GDM1 (cell line): ENCODE results near the gene PCDHB14.
"Not testable (repeated sequence)": the region's sequence is repeated elsewhere in the genome, so short reads cannot be mapped to it uniquely, and the experiment has no call there.

Experiments
- DNase-seq: peaks from one replicate; lab custom pipeline; 2025; lab: John Stamatoyannopoulos, UW

PCDHB14 gene

GRCh38 chr5:141210281-141210680, 12.9 kb upstream of the PCDHB14 start:
- not testable (repeated sequence) for DNase-seq

- DNase-seq, result not testable (repeated sequence)
Measured at GRCh38 chr5:141210849-141211248, 12.3 kb upstream of the PCDHB14 start.

GRCh38 chr5:141213656-141214339, 9.3 kb upstream of the PCDHB14 start, which contains the start of gene PCDHB13:
TSS of gene PCDHB13 (plus strand) at chr5:141213919. CDS start at chr5:141214124, 205 bp downstream.
- DNase-seq, result not testable (repeated sequence)

GRCh38 chr5:141214583-141214982, 8.6 kb upstream of the PCDHB14 start:
- not testable (repeated sequence) for DNase-seq

- not testable (repeated sequence) for DNase-seq
Measured at GRCh38 chr5:141215504-141215903, 7.6 kb upstream of the PCDHB14 start.

GRCh38 chr5:141216035-141216434, 7.1 kb upstream of the PCDHB14 start:
- not testable (repeated sequence) for DNase-seq

- DNase-seq, result not testable (repeated sequence)
Measured at GRCh38 chr5:141224844-141225243, 1.7 kb downstream of the PCDHB14 start.

GRCh38 chr5:141225421-141225820, 2.3 kb downstream of the PCDHB14 start:
- DNase-seq, result not testable (repeated sequence)

- no peak for DNase-seq
Measured at GRCh38 chr5:141234109-141234667, 11.0 kb downstream of the PCDHB14 start.

GRCh38 chr5:141235922-141236321, 12.8 kb downstream of the PCDHB14 start:
- DNase-seq, result not testable (repeated sequence)

GRCh38 chr5:141236516-141237313, 13.6 kb downstream of the PCDHB14 start:
- no peak for DNase-seq

- DNase-seq, result no peak
Measured at GRCh38 chr5:141241496-141241895, 18.4 kb downstream of the PCDHB14 start.

GRCh38 chr5:141245250-141245717, 22.1 kb downstream of the PCDHB14 start, which contains the start of gene PCDHB15:
TSS of gene PCDHB15 (plus strand) at chr5:141245395. CDS start at chr5:141245579, 184 bp downstream.
- DNase-seq, result no peak

GRCh38 chr5:141246971-141247370, 23.8 kb downstream of the PCDHB14 start:
- DNase-seq, result not testable (repeated sequence)

GRCh38 chr5:141247434-141247833, 24.3 kb downstream of the PCDHB14 start:
- not testable (repeated sequence) for DNase-seq

GRCh38 chr5:141250576-141250975, 27.4 kb downstream of the PCDHB14 start:
- DNase-seq, result no peak

GRCh38 chr5:141258464-141258863, 35.3 kb downstream of the PCDHB14 start:
- DNase-seq, result no peak

- DNase-seq, result no peak
Measured at GRCh38 chr5:141258948-141259347, 35.8 kb downstream of the PCDHB14 start.

GRCh38 chr5:141260458-141261237, 37.5 kb downstream of the PCDHB14 start:
- no peak for DNase-seq

GRCh38 chr5:141261238-141261546, 38.0 kb downstream of the PCDHB14 start:
- no peak for DNase-seq

- no peak for DNase-seq
Measured at GRCh38 chr5:141269195-141269594, 46.1 kb downstream of the PCDHB14 start.

- no peak for DNase-seq
Measured at GRCh38 chr5:141272906-141273305, 49.8 kb downstream of the PCDHB14 start.
